IPS-15b (cell line): ENCODE data around the gene FAM118B.
A peak's percentile ranks its signal among the peaks of the same experiment; 100 is the strongest.

Experiments used
- H3K27me3 ChIP-seq: one replicate; pipeline ENCODE4 v1.6.1; 2013; ENCODE audit warnings: low read length; ENCODE audit not compliant: control insufficient read depth, insufficient read depth
- H3K36me3 ChIP-seq: one replicate; pipeline ENCODE4 v1.6.1; 2013; ENCODE audit warnings: low read length; ENCODE audit not compliant: control insufficient read depth, insufficient read depth
- H3K4me1 ChIP-seq: one replicate; pipeline ENCODE4 v1.6.1; 2013; ENCODE audit warnings: mild to moderate bottlenecking, low read length; ENCODE audit not compliant: control insufficient read depth, insufficient read depth
- H3K4me3 ChIP-seq: one replicate; pipeline ENCODE4 v1.5.1; 2013; ENCODE audit warnings: low read depth, low read length
- H3K9ac ChIP-seq: one replicate; pipeline ENCODE4 v1.6.1; 2013; ENCODE audit warnings: low read depth, mild to moderate bottlenecking, low read length
- H3K9me3 ChIP-seq: one replicate; pipeline ENCODE4 v1.6.1; 2013; ENCODE audit warnings: mild to moderate bottlenecking, low read length; ENCODE audit not compliant: control insufficient read depth, insufficient read depth

Gene FAM118B

DNA sequence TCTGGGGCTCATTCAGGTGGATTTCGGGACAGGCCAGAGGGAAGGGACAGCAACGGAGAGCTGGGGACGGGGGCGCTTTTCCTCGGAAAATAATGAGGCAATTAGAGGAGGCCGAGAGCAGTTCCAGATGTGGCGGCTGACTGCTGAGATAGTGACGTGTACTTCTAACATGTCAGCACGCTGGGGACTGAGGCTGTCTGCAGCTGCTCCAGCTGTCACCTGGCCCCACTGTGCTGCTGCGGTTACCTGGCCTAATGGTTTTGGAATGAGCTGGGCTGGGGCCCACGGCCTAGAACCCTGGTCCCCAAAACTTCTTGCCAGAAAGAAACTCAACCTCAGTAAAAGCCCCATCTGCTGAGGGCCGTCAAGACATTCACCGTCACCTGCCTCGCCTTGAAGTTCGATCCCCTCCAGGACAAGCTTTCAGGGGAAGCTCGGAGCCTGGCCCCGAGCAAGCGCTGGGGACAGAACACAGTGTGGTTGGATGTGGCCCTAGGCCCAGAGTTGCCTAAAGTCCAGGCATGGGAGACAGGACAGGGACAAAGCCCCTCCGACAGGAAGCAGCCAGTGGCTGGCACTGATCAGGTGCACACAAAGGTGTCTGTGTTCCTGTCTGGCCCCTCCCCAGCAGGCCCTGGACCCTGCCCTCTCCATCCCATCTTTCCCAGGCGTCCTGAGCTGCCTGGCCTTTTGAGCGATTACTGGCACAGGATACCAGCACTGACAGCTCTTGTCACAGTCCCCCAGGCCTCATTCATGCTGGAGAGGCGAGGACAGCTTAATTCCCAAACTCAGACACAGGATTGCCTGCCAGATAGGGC lies 22.3 kb upstream of the FAM118B start:
- no peaks in the 10 kb centered on the region for H3K9me3 ChIP-seq
- H3K4me3 ChIP-seq = no peak overlapping the region
- H3K9ac ChIP-seq = no peak overlapping the region
- peaks cover 18% of the 10 kb centered on the region for H3K36me3 ChIP-seq
- no peaks in the 10 kb centered on the region for H3K4me1 ChIP-seq
- no peaks in the 10 kb centered on the region for H3K27me3 ChIP-seq

GRCh38 chr11:126190792-126191191 lies 20.8 kb upstream of the FAM118B start:
- Histone ChIP-seq H3K36me3 (peaks cover 18% of the 10 kb centered on the region), H3K4me1 (no peaks in the 10 kb centered on the region), H3K27me3 (no peaks in the 10 kb centered on the region), H3K9ac (no peak overlapping the region), H3K9me3 (no peaks in the 10 kb centered on the region), H3K4me3 (no peak overlapping the region)

DNA sequence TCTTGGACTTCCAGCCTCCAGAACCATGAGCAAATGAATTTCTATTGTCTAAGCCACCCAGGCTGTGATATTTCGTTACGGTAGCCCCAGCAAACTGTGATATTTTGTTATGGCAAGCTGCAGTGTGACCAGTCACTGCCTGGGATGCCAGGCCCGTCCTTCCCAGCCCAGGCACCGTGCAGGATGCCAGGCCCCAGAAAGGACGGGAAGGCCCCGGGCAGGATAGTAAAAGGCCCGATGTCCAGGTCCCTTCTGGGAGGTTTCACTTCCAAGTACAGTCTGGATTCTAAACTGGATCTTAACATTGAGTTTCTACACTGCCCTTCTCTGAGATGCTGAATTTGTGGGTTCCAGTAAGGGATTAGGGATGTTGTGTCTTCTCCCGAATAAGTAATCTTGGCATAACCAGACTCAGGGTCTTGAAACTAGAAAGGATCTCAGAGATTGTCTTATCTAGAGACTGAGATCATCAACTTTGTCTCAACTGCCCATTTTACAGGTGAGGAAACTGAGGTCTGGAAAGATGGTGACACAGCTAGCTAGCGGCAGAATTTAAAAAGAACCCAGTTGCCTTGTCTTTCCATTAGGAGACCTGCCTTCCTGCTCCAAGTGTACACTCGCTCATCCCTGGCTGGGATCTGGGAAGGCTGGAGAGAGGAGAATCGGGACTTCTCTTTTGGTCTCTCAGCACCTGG lies 20.1 kb upstream of the FAM118B start:
- Histone ChIP-seq H3K9me3 (no peaks in the 10 kb centered on the region), H3K36me3 (peaks cover 18% of the 10 kb centered on the region), H3K4me1 (no peaks in the 10 kb centered on the region)

DNA sequence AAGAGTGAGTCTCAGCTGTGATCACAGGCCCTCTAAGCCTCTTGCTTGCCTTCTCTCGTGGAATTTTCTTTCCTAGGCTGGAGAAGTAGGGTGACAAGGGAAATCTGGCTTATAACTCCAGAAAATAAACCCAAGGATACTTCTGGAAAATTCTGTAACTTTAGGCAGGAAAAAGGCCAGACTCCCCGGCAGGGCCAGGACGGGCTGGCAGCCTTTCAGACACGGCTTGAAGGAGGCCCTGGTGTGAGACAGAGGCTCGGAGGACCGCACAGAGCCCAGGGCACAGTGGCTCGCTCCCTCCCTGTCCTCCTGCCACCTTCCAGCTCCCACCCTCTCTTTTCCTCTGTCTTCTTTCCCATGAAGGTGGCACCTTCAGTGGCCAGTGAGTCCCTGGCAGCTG lies 19.2 kb upstream of the FAM118B start:
- no peak overlapping the region for H3K4me3 ChIP-seq
- no peaks in the 10 kb centered on the region for H3K9me3 ChIP-seq
- peaks cover 23% of the 10 kb centered on the region for H3K36me3 ChIP-seq
- H3K27me3 ChIP-seq = no peaks in the 10 kb centered on the region
- no peaks in the 10 kb centered on the region for H3K4me1 ChIP-seq
- no peak overlapping the region for H3K9ac ChIP-seq

More for the DNA sequence above, 20.1 kb upstream of the FAM118B start:
- no peak overlapping the region for H3K9ac ChIP-seq
- H3K27me3 ChIP-seq = no peaks in the 10 kb centered on the region
- no peak overlapping the region for H3K4me3 ChIP-seq

DNA sequence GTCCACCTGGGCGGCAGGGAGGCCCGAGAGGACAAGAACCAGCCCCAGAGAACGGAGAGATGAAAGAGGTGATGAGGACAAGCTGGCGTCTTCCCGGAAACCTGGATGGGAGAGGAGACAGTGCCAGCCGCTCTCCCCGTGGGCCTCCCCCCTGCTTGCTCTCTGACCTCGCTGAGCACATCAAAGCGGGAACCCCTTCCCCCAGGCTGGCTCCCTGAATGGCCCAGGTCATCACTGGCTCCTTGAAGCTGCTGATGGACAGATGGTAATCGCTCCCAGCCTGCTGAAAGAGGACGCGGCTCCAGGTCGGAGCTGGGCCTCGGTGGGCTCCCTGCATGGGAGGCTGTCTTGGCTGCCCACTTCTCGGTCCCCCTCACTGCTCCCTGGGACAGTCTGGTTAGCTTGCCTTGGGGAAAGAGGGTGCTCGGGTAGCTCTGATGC lies 18.5 kb upstream of the FAM118B start:
- no peaks in the 10 kb centered on the region for H3K27me3 ChIP-seq
- peak overlapping the region; percentile 24 for H3K9ac ChIP-seq
- H3K36me3 ChIP-seq = peaks cover 27% of the 10 kb centered on the region

GRCh38 chr11:126194121-126194543 lies 17.4 kb upstream of the FAM118B start:
- Histone ChIP-seq H3K4me3 (no peak overlapping the region), H3K9ac (no peak overlapping the region), H3K36me3 (peaks cover 30% of the 10 kb centered on the region), H3K9me3 (no peaks in the 10 kb centered on the region), H3K4me1 (no peaks in the 10 kb centered on the region), H3K27me3 (no peaks in the 10 kb centered on the region)

More for the DNA sequence above, 18.5 kb upstream of the FAM118B start:
- no peak overlapping the region for H3K4me3 ChIP-seq
- H3K4me1 ChIP-seq = no peaks in the 10 kb centered on the region
- H3K9me3 ChIP-seq = no peaks in the 10 kb centered on the region

- Histone ChIP-seq H3K36me3 (peaks cover 30% of the 10 kb centered on the region), H3K27me3 (no peaks in the 10 kb centered on the region), H3K4me3 (no peak overlapping the region), H3K9ac (no peak overlapping the region), H3K9me3 (no peaks in the 10 kb centered on the region), H3K4me1 (no peaks in the 10 kb centered on the region)
Measured at GRCh38 chr11:126195119-126195518, 16.5 kb upstream of the FAM118B start.

DNA sequence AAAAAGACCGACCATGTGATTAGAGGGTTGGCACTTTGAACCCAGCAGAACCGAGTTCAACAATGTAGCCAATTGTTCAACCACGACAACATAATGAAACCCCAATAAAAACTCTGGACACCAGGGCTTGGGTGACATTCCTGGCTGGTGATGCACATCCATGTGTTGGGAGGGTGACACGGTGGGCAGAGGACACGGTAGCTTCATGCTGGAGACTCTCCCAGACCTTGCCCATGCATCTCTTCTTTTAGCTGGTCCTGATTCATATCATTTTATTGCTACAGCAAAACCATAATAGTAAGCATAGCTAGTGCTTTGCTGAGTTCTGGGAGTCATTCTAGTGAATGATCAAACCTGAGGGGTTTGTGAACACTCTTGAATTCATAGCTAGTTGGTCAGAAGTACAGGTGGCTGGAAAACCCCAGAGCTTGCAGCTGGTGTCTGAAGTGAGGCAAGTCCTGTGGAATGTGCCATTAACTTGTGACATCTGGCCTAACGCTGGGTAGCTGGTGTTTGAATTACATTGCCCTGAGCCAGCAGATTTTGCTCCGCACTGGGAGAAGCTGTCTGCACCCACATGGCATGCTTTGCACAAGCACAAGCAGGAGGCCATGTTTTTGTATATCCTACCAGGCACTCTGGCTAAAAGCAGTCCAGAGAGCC lies 14.2 kb upstream of the FAM118B start:
- no peak overlapping the region for H3K4me3 ChIP-seq
- H3K4me1 ChIP-seq = no peaks in the 10 kb centered on the region
- no peaks in the 10 kb centered on the region for H3K27me3 ChIP-seq
- peaks cover 39% of the 10 kb centered on the region for H3K36me3 ChIP-seq
- no peaks in the 10 kb centered on the region for H3K9me3 ChIP-seq
- H3K9ac ChIP-seq = no peak overlapping the region

DNA sequence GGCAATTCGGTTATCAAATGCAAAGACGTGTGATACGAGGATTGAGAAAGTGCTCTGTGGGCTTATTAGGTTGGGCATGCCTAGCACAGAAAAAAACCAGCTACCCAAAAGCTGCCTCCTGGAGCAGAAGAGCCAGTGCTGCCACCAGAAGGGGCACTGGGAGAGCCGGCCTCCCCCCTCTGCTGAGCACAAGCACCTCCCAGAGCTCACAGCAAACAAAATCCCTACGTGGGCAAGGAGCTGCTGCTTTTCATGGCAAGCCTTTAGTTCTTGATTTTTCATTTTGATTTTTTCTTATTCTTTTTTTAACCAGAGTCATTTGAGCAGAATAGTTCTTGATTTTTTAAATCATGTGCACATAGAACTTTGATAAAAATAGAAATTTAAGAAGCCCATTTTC lies 12.9 kb upstream of the FAM118B start:
- no peaks in the 10 kb centered on the region for H3K27me3 ChIP-seq
- H3K36me3 ChIP-seq = peaks cover 38% of the 10 kb centered on the region
- H3K4me3 ChIP-seq = no peak overlapping the region
- no peak overlapping the region for H3K9ac ChIP-seq
- H3K9me3 ChIP-seq = no peaks in the 10 kb centered on the region
- no peaks in the 10 kb centered on the region for H3K4me1 ChIP-seq

- Histone ChIP-seq H3K9ac (no peak overlapping the region), H3K4me3 (no peak overlapping the region), H3K36me3 (peaks cover 41% of the 10 kb centered on the region)
Measured at GRCh38 chr11:126202646-126203359, 8.8 kb upstream of the FAM118B start.

DNA sequence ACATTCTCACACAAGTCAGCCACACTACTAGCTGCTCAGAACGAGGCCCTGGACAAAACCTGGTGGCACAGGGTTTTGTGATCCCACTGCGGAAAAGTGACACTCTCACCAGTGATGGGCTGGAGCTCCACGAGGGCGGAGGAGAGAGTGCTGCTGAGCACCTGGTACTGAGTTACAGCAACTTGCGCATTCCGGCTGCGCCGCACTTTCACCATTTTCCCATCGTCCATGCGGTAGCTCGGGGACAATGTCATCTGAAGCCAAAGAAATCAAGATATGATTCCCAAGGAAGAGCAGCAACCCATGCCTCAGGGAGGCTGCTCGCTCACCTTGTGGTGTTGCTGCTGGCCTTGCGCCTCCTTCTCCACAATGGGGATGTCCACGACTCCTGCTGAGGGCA lies 6.2 kb upstream of the FAM118B start:
- no peak overlapping the region for H3K4me3 ChIP-seq
- no peaks in the 10 kb centered on the region for H3K4me1 ChIP-seq
- no peaks in the 10 kb centered on the region for H3K27me3 ChIP-seq
- no peaks in the 10 kb centered on the region for H3K9me3 ChIP-seq
- H3K36me3 ChIP-seq = peaks cover 42% of the 10 kb centered on the region
- H3K9ac ChIP-seq = no peak overlapping the region

More at GRCh38 chr11:126202646-126203359, 8.8 kb upstream of the FAM118B start:
- H3K27me3 ChIP-seq = no peaks in the 10 kb centered on the region
- no peaks in the 10 kb centered on the region for H3K9me3 ChIP-seq
- no peaks in the 10 kb centered on the region for H3K4me1 ChIP-seq
